GM03348 (cell line): ENCODE results near the gene NAA10.
"Not testable (repeated sequence)": the region's sequence is repeated elsewhere in the genome, so short reads cannot be mapped to it uniquely, and the experiment has no call there.

Source experiments
- DNase-seq: peaks from one replicate; pipeline ENCODE4 v3.0.0; 2012; ENCODE audit warnings: low spot score

Gene NAA10

GRCh38 chrX:153934762-153935325 is at the start of gene NAA10:
NAA10 (minus strand) TSS chrX:153935037; CDS start chrX:153934904, 133 bp downstream.
- DNase-seq, result peak; percentile 94

GRCh38 chrX:153983321-153983801 is 48.5 kb upstream of the NAA10 start:
- no peak for DNase-seq

- DNase-seq, result no peak
Measured at GRCh38 chrX:153981771-153982533, 47.1 kb upstream of the NAA10 start.

- DNase-seq, result no peak
Measured at GRCh38 chrX:153981231-153981630, 46.4 kb upstream of the NAA10 start.

GRCh38 chrX:153980394-153980793 is 45.6 kb upstream of the NAA10 start:
- not testable (repeated sequence) for DNase-seq

- no peak for DNase-seq
Measured at GRCh38 chrX:153974726-153975286, 40.0 kb upstream of the NAA10 start.

- DNase-seq, result no peak
Measured at GRCh38 chrX:153974003-153974725, 39.3 kb upstream of the NAA10 start.

- DNase-seq, result no peak
Measured at GRCh38 chrX:153973127-153974002, 38.5 kb upstream of the NAA10 start.

GRCh38 chrX:153972368-153973126 is 37.7 kb upstream of the NAA10 start, which contains the start of gene TMEM187:
TMEM187 (plus strand) TSS chrX:153972754; CDS start chrX:153982063, 9,309 bp downstream.
- peak; percentile 93 for DNase-seq

- peak; percentile 84 for DNase-seq
Measured at GRCh38 chrX:153971450-153972367, 36.9 kb upstream of the NAA10 start, which contains the start of gene HCFC1. HCFC1 (minus strand) TSS chrX:153971818; CDS start chrX:153970840, 978 bp downstream.

- peak; percentile 88 for DNase-seq
Measured at GRCh38 chrX:153971124-153971449, 36.2 kb upstream of the NAA10 start.

- DNase-seq, result peak; percentile 51
Measured at GRCh38 chrX:153970357-153971123, 35.7 kb upstream of the NAA10 start.

GRCh38 chrX:153969904-153970356 is 35.1 kb upstream of the NAA10 start:
- peak; percentile 43 for DNase-seq

GRCh38 chrX:153969125-153969903 is 34.5 kb upstream of the NAA10 start:
- DNase-seq, result peak; percentile 7

- DNase-seq, result peak; percentile 9
Measured at GRCh38 chrX:153968754-153969124, 33.9 kb upstream of the NAA10 start.

GRCh38 chrX:153968255-153968654 is 33.4 kb upstream of the NAA10 start:
- no peak for DNase-seq

- no peak for DNase-seq
Measured at GRCh38 chrX:153967536-153968224, 32.8 kb upstream of the NAA10 start.
